ENCODE measurements around the gene HIPK2. TPM values are rescaled to one million over a fixed set of nuclear protein-coding genes. Genes with fewer than 3 reads are reported as not detected.
A peak's percentile ranks its signal among the peaks of the same experiment; 100 is the strongest.

The HIPK2 gene
- total and polyA plus RNA-seq, 2 experiments from 2014 or later = 23.2 to 47.0 TPM

GRCh38 chr7:139769761-139770160, 8.0 kb downstream of the HIPK2 start:
- H3K9me3 ChIP-seq (ENCODE audit: low read depth) = no peaks in the 10 kb centered on the region
- TF ChIP-seq, protein P1, sequence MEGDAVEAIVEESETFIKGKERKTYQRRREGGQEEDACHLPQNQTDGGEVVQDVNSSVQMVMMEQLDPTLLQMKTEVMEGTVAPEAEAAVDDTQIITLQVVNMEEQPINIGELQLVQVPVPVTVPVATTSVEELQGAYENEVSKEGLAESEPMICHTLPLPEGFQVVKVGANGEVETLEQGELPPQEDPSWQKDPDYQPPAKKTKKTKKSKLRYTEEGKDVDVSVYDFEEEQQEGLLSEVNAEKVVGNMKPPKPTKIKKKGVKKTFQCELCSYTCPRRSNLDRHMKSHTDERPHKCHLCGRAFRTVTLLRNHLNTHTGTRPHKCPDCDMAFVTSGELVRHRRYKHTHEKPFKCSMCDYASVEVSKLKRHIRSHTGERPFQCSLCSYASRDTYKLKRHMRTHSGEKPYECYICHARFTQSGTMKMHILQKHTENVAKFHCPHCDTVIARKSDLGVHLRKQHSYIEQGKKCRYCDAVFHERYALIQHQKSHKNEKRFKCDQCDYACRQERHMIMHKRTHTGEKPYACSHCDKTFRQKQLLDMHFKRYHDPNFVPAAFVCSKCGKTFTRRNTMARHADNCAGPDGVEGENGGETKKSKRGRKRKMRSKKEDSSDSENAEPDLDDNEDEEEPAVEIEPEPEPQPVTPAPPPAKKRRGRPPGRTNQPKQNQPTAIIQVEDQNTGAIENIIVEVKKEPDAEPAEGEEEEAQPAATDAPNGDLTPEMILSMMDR (IDR thresholded peaks at IDR 0.05; ENCODE audit: low read depth, low read length) = no peak
- no peaks in the 10 kb centered on the region for H3K36me3 ChIP-seq
- H3K4me3 ChIP-seq = no peak overlapping the region
- H3K4me1 ChIP-seq (ENCODE audit: low read depth) = peaks cover 40% of the 10 kb centered on the region
- DNase-seq (ENCODE audit: low read depth in 1 of 2, low spot score in 1 of 2) = no peak
- no peaks in the 10 kb centered on the region for H3K27me3 ChIP-seq
- no peak overlapping the region for H3K27ac ChIP-seq

- TF ChIP-seq, protein P1 (IDR thresholded peaks at IDR 0.05; ENCODE audit: low read depth, low read length) = no peak
- H3K27ac ChIP-seq = no peak overlapping the region
- DNase-seq (ENCODE audit: low read depth in 1 of 2, low spot score in 1 of 2) = no peak
- no peaks in the 10 kb centered on the region for H3K27me3 ChIP-seq
- H3K4me3 ChIP-seq = no peak overlapping the region
- H3K4me1 ChIP-seq (ENCODE audit: low read depth) = peaks cover 35% of the 10 kb centered on the region
- no peaks in the 10 kb centered on the region for H3K36me3 ChIP-seq
- no peaks in the 10 kb centered on the region for H3K9me3 ChIP-seq (ENCODE audit: low read depth)
These were observed 8.7 kb downstream of the HIPK2 start for GRCh38 chr7:139769066-139769465.

DNA sequence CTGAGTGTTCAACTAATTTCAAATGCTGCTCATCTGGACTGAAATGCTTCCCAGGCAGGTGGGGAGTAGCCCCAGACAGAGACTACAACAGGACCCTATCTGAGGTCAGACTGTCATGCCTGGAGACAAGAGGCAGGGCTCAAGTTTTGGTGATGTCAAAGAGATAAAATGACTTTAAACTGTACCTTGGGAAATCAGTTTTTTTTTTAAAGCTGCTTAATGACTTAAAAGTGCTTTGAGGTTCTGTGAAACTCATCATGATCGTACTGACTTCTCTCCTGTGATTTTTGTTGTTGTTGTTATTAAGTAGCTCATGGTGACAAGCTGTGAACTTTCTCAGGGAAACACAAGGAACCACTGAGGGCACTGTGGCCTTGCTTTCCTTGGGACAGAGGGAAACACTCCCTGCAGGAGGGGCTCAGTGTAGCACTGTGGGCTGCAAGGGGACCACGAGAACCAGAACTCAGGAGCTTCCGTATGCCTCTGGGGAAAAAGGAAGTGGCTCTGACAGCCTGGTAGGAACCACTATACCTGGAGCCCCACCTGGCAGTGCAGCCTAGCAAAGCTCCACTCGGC, 9.5 kb downstream of the HIPK2 start:
- no peaks in the 10 kb centered on the region for H3K36me3 ChIP-seq
- no peak overlapping the region for H3K4me3 ChIP-seq
- no peak overlapping the region for H3K27ac ChIP-seq
- H3K9me3 ChIP-seq (ENCODE audit: low read depth) = no peaks in the 10 kb centered on the region
- TF ChIP-seq, protein P1 (IDR thresholded peaks at IDR 0.05; ENCODE audit: low read depth, low read length) = no peak
- DNase-seq (ENCODE audit: low read depth in 1 of 2, low spot score in 1 of 2) = no peak
- H3K27me3 ChIP-seq = no peaks in the 10 kb centered on the region
- peaks cover 35% of the 10 kb centered on the region for H3K4me1 ChIP-seq (ENCODE audit: low read depth)

- Histone ChIP-seq H3K4me1 (ENCODE audit: low read depth) (peaks cover 35% of the 10 kb centered on the region), H3K27ac (no peak overlapping the region), H3K4me3 (no peak overlapping the region), H3K36me3 (no peaks in the 10 kb centered on the region), H3K27me3 (no peaks in the 10 kb centered on the region), H3K9me3 (ENCODE audit: low read depth) (no peaks in the 10 kb centered on the region)
- DNase-seq (ENCODE audit: low read depth in 1 of 2, low spot score in 1 of 2) = peak in 1 of 2 donors; percentile 46
- TF ChIP-seq, protein P1 (IDR thresholded peaks at IDR 0.05; ENCODE audit: low read depth, low read length) = no peak
These were observed 10.2 kb downstream of the HIPK2 start for GRCh38 chr7:139767561-139767982.

- TF ChIP-seq, protein P1 (IDR thresholded peaks at IDR 0.05; ENCODE audit: low read depth, low read length) = no peak
- no peaks in the 10 kb centered on the region for H3K36me3 ChIP-seq
These were observed 12.7 kb downstream of the HIPK2 start for GRCh38 chr7:139765143-139765542.

More at GRCh38 chr7:139765143-139765542, 12.7 kb downstream of the HIPK2 start:
- Histone ChIP-seq H3K27ac (no peak overlapping the region), H3K4me3 (no peak overlapping the region), H3K4me1 (ENCODE audit: low read depth) (peaks cover 20% of the 10 kb centered on the region), H3K27me3 (no peaks in the 10 kb centered on the region), H3K9me3 (ENCODE audit: low read depth) (no peaks in the 10 kb centered on the region)
- no peak for DNase-seq (ENCODE audit: low read depth in 1 of 2, low spot score in 1 of 2)
